HG02943 (cell line): Measurements from ENCODE around the gene CEMIP.

Experiments
- ATAC-seq: cut with Tn5 transposase; IDR thresholded peaks from one replicate; pipeline ENCODE4 v1.9.1; 2021; ENCODE audit warnings: mild to moderate bottlenecking, low read depth, moderate library complexity; ENCODE audit not compliant: unreplicated experiment

CEMIP gene

GRCh38 chr15:80989518-80990478, 210.6 kb downstream of the CEMIP start, which contains the start of gene MESD:
Gene MESD, minus strand, starts transcription at chr15:80989819. Its CDS starts 28 bp downstream, at chr15:80989791.
- ATAC-seq = peak; percentile 94

DNA sequence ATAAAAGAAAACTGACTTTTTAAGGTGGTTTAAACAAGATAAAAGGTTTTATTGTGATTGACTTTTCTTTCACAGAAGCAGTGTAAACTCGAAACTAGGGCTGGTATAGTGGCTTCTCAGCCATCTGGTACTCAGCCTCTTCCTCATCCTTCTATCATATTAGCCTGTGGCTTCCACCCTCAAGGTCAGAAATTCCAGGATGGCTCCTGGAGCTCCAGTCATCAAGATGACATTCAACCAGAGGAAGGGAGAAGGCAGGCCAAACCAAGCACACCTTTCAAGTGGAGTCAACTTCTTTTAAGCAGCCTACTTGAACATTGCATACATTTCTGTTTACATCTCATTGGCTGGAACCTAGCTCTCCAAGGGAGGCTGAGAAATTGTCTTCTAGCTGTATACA, 211.8 kb downstream of the CEMIP start:
- ATAC-seq = no peak

GRCh38 chr15:80991421-80991820, 212.3 kb downstream of the CEMIP start:
- no peak for ATAC-seq

- ATAC-seq = no peak
These were observed 212.8 kb downstream of the CEMIP start for GRCh38 chr15:80992006-80992405.

DNA sequence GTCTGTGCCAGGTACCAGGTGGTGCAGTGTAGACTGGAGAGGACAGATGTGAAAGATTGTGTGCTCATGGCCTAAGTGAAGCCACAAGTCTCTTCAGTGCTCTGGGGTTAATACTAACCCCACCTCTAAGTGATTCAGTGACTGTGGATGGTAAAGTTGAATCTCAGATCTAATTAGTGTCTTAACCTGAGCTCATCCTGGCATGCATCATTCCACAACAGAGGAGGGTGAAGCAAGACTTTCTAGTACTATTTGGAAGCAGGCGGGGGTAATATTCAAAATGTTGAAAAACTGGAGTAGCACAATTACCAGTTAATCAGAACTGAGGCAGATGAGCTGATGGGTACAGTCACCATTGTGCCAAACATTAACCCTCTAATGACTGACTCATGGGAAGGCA, 213.3 kb downstream of the CEMIP start:
- ATAC-seq = no peak

DNA sequence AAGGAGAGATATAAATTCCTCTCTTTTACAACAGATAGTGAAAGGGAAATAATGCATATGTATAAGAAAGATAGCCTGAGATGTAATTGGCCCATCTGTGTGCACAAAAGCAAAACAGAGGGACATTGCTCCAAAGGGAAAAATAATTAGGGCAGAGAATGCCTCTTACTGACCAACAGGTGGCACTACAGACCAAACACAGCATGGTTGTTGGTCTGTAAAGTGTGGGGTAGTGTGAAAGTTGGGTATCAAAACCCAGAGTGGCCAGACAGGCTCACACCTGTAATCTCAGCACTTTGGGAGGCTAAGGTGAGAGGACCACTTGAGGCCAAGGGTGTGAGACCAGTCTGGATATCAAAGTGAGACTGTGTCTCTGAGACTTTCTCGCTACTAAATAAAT, 217.1 kb downstream of the CEMIP start:
- ATAC-seq = no peak

DNA sequence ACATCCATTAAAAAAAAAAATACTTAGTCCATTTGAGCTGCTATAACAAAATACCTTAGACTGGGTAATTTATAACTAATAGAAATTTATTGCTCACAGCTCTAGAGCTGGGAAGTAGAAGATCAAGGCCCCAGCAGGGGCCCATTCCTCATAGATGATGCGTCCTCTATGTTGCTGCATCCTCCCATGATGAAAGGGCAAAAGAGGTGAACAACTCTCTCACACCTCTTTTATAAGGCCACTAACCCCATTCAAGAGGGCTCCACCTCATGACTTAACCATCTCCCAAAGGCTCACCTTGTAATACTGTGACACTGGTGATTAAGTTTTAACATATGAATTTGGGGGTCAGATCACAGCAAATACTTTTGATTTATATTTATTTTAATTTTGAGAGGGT, 218.5 kb downstream of the CEMIP start:
- ATAC-seq = no peak

DNA sequence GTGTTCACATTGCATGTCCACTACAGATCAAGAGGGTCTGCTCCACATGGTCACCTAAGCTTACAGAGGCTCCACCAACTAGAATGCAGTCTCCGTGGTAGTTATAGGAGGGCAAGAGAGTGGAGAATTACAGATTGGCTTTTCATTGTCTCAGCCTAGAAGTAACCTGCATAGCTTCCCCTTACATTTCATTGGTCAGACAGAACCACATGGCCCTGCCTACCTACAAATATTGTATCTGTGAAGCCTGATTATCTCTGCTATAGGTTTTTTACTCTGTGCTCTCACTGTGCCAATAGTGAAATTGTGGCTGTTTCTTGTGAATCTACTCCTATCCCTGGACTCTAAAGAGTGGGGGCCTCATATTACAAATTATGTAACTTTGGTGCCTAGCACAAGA, 219.1 kb downstream of the CEMIP start:
- ATAC-seq = no peak

DNA sequence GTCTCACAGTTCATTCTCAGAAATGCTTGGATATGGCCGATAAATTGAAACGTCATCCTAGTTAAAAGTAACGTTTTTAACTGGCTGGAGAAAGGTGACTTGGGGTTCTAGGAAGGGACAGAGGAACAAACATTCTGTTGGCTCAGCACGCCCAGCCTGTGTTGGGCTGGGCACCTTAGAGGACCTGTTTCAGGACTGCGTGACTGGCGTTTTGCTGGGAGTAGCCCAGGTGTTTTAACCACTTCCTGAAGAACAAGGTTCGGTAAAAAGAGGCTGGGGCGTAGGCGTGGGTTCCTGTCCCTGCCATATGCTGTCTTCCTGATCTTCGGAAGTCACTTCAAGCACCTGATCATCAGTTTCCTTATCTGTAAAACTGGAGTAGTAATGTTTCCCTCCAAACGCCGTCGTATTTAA, 220.5 kb downstream of the CEMIP start:
- ATAC-seq = no peak

DNA sequence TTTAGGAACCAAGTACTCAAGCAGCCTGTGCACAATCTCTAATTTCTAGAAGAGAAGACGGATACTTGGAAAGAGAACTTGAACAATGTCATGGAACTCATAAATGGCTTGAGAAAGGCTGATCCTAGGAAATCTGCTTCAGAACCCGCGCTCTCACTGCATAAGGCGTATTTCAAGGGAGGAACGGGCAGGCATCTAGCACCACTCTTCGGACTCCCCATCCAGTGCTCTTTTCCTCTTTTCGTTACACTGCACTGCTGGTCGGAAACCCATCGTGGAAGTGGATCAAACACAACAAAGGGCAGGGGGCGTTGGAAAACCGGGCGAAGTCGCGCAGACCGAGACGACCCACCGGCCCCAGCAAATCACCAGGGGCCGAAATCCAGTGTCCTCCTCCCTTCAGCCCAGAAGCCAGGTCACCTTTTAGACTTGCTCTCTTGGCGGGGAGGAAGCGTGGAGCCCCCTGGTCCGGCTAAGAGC, 221.0 kb downstream of the CEMIP start:
- peak; percentile 2 for ATAC-seq

DNA sequence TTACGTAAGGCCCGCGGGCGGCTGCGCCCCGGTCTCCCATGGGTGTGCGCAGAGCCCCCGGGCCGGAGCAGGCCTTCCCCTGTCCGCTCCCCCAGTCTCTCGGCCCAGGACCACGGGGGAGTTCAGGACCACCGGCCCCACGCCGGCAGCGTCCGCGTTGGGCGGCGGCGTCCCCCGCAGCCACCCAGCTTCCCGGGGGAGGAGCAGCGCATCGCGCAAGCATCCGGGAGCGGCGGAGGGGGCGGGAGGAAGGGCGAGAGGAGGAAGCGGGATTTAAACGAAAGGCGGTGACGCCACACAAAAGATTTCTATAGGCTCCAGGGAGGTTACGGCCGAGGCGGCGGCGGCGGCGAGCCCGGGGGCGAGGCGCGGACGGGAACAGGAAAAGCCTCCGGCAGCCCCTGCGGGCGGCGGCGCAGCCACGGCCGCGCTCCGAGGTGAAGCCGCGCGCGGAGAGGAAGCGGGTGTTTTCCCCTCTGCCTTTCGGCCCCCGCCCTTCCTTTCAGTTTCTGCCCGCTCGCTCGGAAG, 221.5 kb downstream of the CEMIP start, which contains the start of gene TLNRD1:
Gene TLNRD1, plus strand, starts transcription at position 300 of the 528 bp plus-strand sequence. CDS start 1,349 bp downstream, outside the sequence.
- ATAC-seq = peak; percentile 45
